ENCODE measurements around the gene MSLN. TPM values are rescaled to one million over a fixed set of nuclear protein-coding genes. Genes with fewer than 3 reads are reported as not detected.

MSLN gene
- total RNA-seq, 4 donors from 2014 or later, result 0.39 TPM; not detected in 3

GRCh38 chr16:728131-728889, 32.2 kb upstream of the MSLN start:
- Histone ChIP-seq H3K36me3 (peaks cover 12 to 37% (median 33%) of the 10 kb centered on the region in 4 donors), H3K27me3 (peaks cover 0 to 53% (median 24%) of the 10 kb centered on the region in 4 donors), H3K9me3 (no peaks in the 10 kb centered on the region), H3K4me3 (peak overlapping the region; percentile 56 to 66 (median 58)), H3K27ac (replicated peaks in 1 of 4) (no peak overlapping the region), H3K4me1 (peaks cover 26 to 35% (median 32%) of the 10 kb centered on the region in 4 donors)
- WGBS, result 0% methylated on average over 2 of the region's 80 CpGs
- intact Hi-C loops (cut with DNase I), result no loop called here
- TF ChIP-seq POLR2AphosphoS5 (IDR thresholded peaks at IDR 0.05), result peak in 1 of 2 donors; percentile 3
- no peak for TF ChIP-seq POLR2A (IDR thresholded peaks at IDR 0.05; ENCODE audit: low read depth)
- no peak for DNase-seq (ENCODE audit: extremely low spot score)

DNA sequence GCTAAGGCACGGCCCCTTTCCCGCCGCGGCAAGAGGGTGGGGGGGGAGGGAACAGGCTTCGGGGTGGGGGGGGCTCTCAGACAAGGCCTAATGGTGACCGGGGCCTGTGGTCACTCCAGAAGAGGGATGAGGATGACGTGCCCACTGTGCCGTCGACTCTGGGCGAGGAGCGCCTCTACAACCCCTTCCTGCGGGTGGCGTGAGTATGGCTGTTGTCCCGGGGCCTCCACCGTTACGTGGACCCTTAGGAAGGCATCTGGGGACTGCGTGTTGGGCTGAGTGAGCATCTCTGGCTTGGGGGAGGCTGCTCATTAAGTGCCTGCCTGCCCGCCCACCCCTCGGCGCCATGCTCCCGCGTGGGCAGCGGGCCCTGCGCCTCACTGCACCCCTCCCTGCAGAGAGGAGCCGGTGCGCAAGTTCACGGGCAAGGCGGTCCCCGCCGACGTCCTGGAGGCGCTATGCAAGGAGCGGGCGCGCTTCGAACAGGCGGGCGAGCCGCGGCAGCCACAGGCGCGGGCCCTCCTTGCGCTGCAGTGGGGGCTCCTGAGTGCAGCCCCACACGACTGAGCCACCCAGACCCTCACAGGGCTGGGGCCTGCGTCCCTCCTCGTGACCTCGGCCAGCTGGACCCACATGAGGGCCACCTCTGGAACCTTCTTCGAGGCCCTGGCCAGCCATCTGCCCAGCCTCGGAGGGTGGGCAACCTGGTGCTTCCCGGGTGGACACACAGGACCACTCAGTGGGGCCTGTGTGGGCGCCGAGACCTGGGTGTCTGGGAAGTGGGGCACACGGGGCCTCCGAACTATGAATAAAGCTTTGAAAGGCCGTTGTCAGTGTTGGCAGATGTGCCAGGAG, 31.4 kb upstream of the MSLN start:
- H3K27ac ChIP-seq (replicated peaks in 1 of 4), result no peak overlapping the region
- WGBS, result 95% methylated on average over 4 of the region's 55 CpGs
- peaks cover 16 to 45% (median 41%) of the 10 kb centered on the region in 4 donors for H3K36me3 ChIP-seq
- no peak for TF ChIP-seq POLR2A (IDR thresholded peaks at IDR 0.05; ENCODE audit: low read depth)
- TF ChIP-seq, protein P1, sequence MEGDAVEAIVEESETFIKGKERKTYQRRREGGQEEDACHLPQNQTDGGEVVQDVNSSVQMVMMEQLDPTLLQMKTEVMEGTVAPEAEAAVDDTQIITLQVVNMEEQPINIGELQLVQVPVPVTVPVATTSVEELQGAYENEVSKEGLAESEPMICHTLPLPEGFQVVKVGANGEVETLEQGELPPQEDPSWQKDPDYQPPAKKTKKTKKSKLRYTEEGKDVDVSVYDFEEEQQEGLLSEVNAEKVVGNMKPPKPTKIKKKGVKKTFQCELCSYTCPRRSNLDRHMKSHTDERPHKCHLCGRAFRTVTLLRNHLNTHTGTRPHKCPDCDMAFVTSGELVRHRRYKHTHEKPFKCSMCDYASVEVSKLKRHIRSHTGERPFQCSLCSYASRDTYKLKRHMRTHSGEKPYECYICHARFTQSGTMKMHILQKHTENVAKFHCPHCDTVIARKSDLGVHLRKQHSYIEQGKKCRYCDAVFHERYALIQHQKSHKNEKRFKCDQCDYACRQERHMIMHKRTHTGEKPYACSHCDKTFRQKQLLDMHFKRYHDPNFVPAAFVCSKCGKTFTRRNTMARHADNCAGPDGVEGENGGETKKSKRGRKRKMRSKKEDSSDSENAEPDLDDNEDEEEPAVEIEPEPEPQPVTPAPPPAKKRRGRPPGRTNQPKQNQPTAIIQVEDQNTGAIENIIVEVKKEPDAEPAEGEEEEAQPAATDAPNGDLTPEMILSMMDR (IDR thresholded peaks at IDR 0.05), result no peak
- no peak for TF ChIP-seq POLR2AphosphoS5 (IDR thresholded peaks at IDR 0.05)
- TF ChIP-seq EP300 (IDR thresholded peaks at IDR 0.05), result no peak
- H3K4me1 ChIP-seq, result peaks cover 26 to 35% (median 32%) of the 10 kb centered on the region in 4 donors
- no peak for DNase-seq (ENCODE audit: extremely low spot score)
- H3K27me3 ChIP-seq, result peaks cover 0 to 52% (median 24%) of the 10 kb centered on the region in 4 donors
- H3K9me3 ChIP-seq, result no peaks in the 10 kb centered on the region
- intact Hi-C loops (cut with DNase I), result no loop called here
- H3K4me3 ChIP-seq, result peak overlapping the region; percentile 56 to 66 (median 58)

DNA sequence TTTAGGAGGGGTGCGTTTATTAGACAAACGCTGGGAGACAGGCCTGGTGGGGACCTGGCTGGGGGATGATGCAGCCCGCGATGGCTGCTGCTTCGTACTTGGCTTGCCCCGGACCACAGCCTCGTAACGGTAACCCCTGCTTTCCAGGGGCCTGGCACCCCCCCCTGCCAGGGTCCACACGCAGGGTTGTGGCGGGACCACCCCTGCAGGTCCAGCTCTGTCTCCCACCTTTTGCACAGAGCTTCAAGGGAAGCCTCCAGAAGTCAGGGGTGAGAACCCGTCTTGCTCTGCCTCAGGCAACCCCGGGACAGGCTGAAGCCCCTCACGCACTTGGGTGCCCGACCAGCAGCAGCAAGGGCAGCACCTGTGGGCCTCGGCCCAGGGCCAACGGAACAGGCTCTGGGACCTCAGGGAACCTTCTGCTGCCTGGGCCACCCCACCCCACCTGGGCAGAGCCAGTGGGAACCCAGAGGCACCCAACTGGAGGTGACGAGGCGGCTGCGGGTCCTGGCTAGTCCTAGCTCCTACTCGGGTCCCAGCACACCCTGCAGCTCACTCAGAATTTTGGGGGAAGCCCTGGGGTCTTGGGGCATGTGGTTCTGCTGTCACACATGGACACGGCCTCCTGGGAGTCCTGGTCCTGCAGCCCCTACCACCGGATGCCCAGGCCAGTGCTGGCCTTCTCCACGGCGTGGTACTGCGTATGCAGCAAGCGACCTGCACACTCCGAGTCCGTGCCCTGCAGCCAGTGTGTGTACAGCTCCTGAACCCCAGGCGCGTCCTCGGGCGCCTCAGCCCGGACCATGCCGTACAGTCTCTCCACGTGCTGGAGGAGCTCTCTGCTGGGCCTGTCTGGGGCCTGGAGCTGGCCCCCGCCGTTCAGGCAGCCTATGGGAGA, 30.5 kb upstream of the MSLN start:
- 80% methylated on average over 15 of the region's 37 CpGs for WGBS
- no peak for DNase-seq (ENCODE audit: extremely low spot score)
- H3K27ac ChIP-seq (replicated peaks in 1 of 4), result no peak overlapping the region

GRCh38 chr16:730666-731509, 29.6 kb upstream of the MSLN start:
- Histone ChIP-seq H3K4me1 (peaks cover 26 to 35% (median 32%) of the 10 kb centered on the region in 4 donors), H3K27ac (replicated peaks in 1 of 4) (no peak overlapping the region), H3K36me3 (peaks cover 29 to 62% (median 58%) of the 10 kb centered on the region in 4 donors), H3K4me3 (no peak overlapping the region), H3K9me3 (no peaks in the 10 kb centered on the region), H3K27me3 (peaks cover 0 to 35% (median 21%) of the 10 kb centered on the region in 4 donors)
- no peak for DNase-seq (ENCODE audit: extremely low spot score)
- TF ChIP-seq, protein P1 (IDR thresholded peaks at IDR 0.05), result no peak
- TF ChIP-seq POLR2A (IDR thresholded peaks at IDR 0.05; ENCODE audit: low read depth) (no peak), POLR2AphosphoS5 (IDR thresholded peaks at IDR 0.05) (no peak), EP300 (IDR thresholded peaks at IDR 0.05) (no peak)
- WGBS, result 79% methylated on average over 17 of the region's 22 CpGs
- intact Hi-C loops (cut with DNase I), result no loop called here

More for the DNA sequence above, 30.5 kb upstream of the MSLN start:
- H3K36me3 ChIP-seq, result peaks cover 24 to 54% (median 49%) of the 10 kb centered on the region in 4 donors
- peaks cover 0 to 43% (median 24%) of the 10 kb centered on the region in 4 donors for H3K27me3 ChIP-seq
- peaks cover 26 to 35% (median 32%) of the 10 kb centered on the region in 4 donors for H3K4me1 ChIP-seq
- H3K9me3 ChIP-seq, result no peaks in the 10 kb centered on the region
- intact Hi-C loops (cut with DNase I), result no loop called here
- TF ChIP-seq, protein P1 (IDR thresholded peaks at IDR 0.05), result no peak
- TF ChIP-seq POLR2AphosphoS5 (IDR thresholded peaks at IDR 0.05) (no peak), POLR2A (IDR thresholded peaks at IDR 0.05; ENCODE audit: low read depth) (no peak), EP300 (IDR thresholded peaks at IDR 0.05) (no peak)
- H3K4me3 ChIP-seq, result no peak overlapping the region

Measured in esophagus muscularis mucosa (tissue), 4 donors.